Astrocyte (in vitro differentiated cells and primary cell): ENCODE results near the gene CSH2. TPM values are rescaled to one million over a fixed set of nuclear protein-coding genes. Genes with fewer than 3 reads are reported as not detected.

Source experiments
- DNase-seq: peaks from one replicate; pipeline ENCODE4 v3.0.0-alpha.2; 2010; ENCODE audit warnings: low read depth
- FAIRE-seq: peaks from 2 replicates; lab custom pipeline; 2011; peaks lifted over from hg19 to GRCh38; lab: Jason Lieb, UNC
- H2AFZ ChIP-seq: 2 replicates; pipeline ENCODE4 v1.6.0; 2012; ENCODE audit warnings: low read depth, low read length, inconsistent platforms
- H3K27ac ChIP-seq: 2 replicates; pipeline ENCODE4 v1.5.1; 2011; ENCODE audit warnings: low read depth, low read length, inconsistent platforms
- H3K27me3 ChIP-seq: 2 replicates; pipeline ENCODE4 v1.6.0; 2011; ENCODE audit warnings: low read length, inconsistent platforms; ENCODE audit not compliant: insufficient read depth
- H3K36me3 ChIP-seq: 2 replicates; pipeline ENCODE4 v1.5.1; 2011; ENCODE audit warnings: low read length, inconsistent platforms; ENCODE audit not compliant: insufficient read depth
- H3K4me1 ChIP-seq: 2 replicates; pipeline ENCODE4 v1.5.1; 2011; ENCODE audit warnings: low read length, inconsistent platforms; ENCODE audit not compliant: insufficient read depth
- H3K4me2 ChIP-seq: 2 replicates; pipeline ENCODE4 v1.6.0; 2012; ENCODE audit warnings: low read length, inconsistent platforms
- H3K4me3 ChIP-seq: 2 replicates; pipeline ENCODE4 v1.5.1; 2011; ENCODE audit warnings: low read depth, mild to moderate bottlenecking, low read length, inconsistent platforms; ENCODE audit not compliant: insufficient read depth
- H3K79me2 ChIP-seq: 2 replicates; pipeline ENCODE4 v1.6.0; 2012; ENCODE audit warnings: mild to moderate bottlenecking, low read length, inconsistent platforms; ENCODE audit not compliant: insufficient read depth
- H3K9ac ChIP-seq: 2 replicates; pipeline ENCODE4 v1.6.0; 2012; ENCODE audit warnings: mild to moderate bottlenecking, low read length, inconsistent platforms
- H3K9me3 ChIP-seq: 2 replicates; pipeline ENCODE4 v1.5.1; 2012; ENCODE audit warnings: low read depth, mild to moderate bottlenecking, low read length, inconsistent platforms; ENCODE audit not compliant: insufficient read depth
- H4K20me1 ChIP-seq: 2 replicates; pipeline ENCODE4 v1.6.0; 2012; ENCODE audit warnings: low read length, inconsistent platforms; ENCODE audit not compliant: insufficient read depth
- H3K27ac Mint-ChIP-seq: one replicate; pipeline ENCODE4 v1.8.0; 2021; ENCODE audit warnings: mild to moderate bottlenecking, mixed read lengths; ENCODE audit not compliant: unreplicated experiment
- H3K27me3 Mint-ChIP-seq: one replicate; pipeline ENCODE4 v1.8.0; 2021; ENCODE audit warnings: low read depth, mixed read lengths; ENCODE audit not compliant: unreplicated experiment
- H3K36me3 Mint-ChIP-seq: one replicate; pipeline ENCODE4 v1.8.0; 2021; ENCODE audit warnings: low read depth, mixed read lengths; ENCODE audit not compliant: unreplicated experiment
- H3K4me1 Mint-ChIP-seq: one replicate; pipeline ENCODE4 v1.8.0; 2021; ENCODE audit warnings: low read depth, mixed read lengths; ENCODE audit not compliant: unreplicated experiment
- H3K4me3 Mint-ChIP-seq: one replicate; pipeline ENCODE4 v1.8.0; 2021; ENCODE audit warnings: mild to moderate bottlenecking, moderate library complexity, mixed read lengths; ENCODE audit not compliant: unreplicated experiment
- H3K9me3 Mint-ChIP-seq: one replicate; pipeline ENCODE4 v1.8.0; 2021; ENCODE audit warnings: mild to moderate bottlenecking, mixed read lengths; ENCODE audit not compliant: unreplicated experiment
- EZH2 ChIP-seq: IDR thresholded peaks from 2 replicates; pipeline ENCODE4 v1.6.1; 2012; ENCODE audit warnings: mild to moderate bottlenecking, low read length, inconsistent platforms; ENCODE audit not compliant: insufficient read depth
- total RNA-seq: library from RNA; stranded (reverse); gene quantifications from 2 replicates; pipeline ENCODE4 v1.2.1, GENCODE V29; 2021
- TF ChIP-seq, protein P1 (sequence below): IDR thresholded peaks from 2 replicates; pipeline ENCODE4 v1.5.1; 2011; ENCODE audit warnings: low read depth, mild to moderate bottlenecking, inconsistent platforms, low read length, moderate library complexity; ENCODE audit not compliant: insufficient read depth

The CSH2 gene
- total RNA-seq, 1 donor from 2014 or later = 4.3 TPM

- Histone ChIP-seq H3K4me2 (no peak overlapping the region), H3K9ac (no peak overlapping the region), H3K4me3 (no peak overlapping the region), H3K4me1 (peaks cover 14% of the 10 kb centered on the region), H3K36me3 (peaks cover 8% of the 10 kb centered on the region), H3K27me3 (no peaks in the 10 kb centered on the region), H4K20me1 (peaks cover 72% of the 10 kb centered on the region), H3K27ac (no peak overlapping the region), H2AFZ (no peak overlapping the region), H3K79me2 (peaks cover 57% of the 10 kb centered on the region), H3K9me3 (no peaks in the 10 kb centered on the region)
- H3K27ac Mint-ChIP-seq = no peak overlapping the region
- no peaks in the 10 kb centered on the region for H3K9me3 Mint-ChIP-seq
- H3K4me3 Mint-ChIP-seq = peak overlapping the region; percentile 27
- H3K4me1 Mint-ChIP-seq = peaks cover 9% of the 10 kb centered on the region
- peaks cover 6% of the 10 kb centered on the region for H3K36me3 Mint-ChIP-seq
- no peak for DNase-seq
- no peak for FAIRE-seq
- TF ChIP-seq, protein P1, sequence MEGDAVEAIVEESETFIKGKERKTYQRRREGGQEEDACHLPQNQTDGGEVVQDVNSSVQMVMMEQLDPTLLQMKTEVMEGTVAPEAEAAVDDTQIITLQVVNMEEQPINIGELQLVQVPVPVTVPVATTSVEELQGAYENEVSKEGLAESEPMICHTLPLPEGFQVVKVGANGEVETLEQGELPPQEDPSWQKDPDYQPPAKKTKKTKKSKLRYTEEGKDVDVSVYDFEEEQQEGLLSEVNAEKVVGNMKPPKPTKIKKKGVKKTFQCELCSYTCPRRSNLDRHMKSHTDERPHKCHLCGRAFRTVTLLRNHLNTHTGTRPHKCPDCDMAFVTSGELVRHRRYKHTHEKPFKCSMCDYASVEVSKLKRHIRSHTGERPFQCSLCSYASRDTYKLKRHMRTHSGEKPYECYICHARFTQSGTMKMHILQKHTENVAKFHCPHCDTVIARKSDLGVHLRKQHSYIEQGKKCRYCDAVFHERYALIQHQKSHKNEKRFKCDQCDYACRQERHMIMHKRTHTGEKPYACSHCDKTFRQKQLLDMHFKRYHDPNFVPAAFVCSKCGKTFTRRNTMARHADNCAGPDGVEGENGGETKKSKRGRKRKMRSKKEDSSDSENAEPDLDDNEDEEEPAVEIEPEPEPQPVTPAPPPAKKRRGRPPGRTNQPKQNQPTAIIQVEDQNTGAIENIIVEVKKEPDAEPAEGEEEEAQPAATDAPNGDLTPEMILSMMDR = no peak
- TF ChIP-seq EZH2 = no peak
- no peaks in the 10 kb centered on the region for H3K27me3 Mint-ChIP-seq
These were observed 34.8 kb downstream of the CSH2 start for GRCh38 chr17:63838631-63839171.

DNA sequence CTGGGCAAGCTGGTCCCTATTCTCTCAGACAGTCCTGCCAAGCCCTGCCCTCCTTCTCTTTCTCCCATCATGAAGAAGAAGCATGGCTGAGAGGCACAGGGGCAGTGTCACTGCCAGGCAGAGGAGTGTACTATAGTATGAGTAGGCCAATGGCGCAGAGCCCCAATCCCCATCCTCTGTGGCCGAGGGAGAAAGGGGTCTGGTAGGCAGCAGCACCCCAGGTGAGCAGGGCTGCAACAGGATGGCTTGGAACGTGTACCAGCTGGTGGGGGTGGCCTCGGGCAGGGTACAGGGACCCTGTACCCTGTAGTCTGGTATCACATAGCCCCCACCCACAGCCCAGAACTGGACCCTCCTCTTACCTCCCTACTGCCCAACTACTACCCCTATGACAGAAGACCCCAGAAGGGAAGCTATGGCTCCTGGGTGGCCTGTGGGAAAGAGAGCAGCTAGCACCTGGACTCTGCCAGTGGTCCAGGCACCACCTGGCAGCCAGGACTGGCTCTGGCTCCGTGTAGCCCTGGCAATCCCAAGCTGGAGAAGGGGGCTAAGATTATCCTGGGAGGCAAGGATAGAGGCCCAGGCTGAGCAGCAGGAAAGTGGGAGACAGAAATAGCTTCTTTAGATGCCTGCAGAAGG, 35.4 kb downstream of the CSH2 start:
- Mint-ChIP-seq H3K9me3 (no peaks in the 10 kb centered on the region), H3K27me3 (no peaks in the 10 kb centered on the region), H3K36me3 (peaks cover 6% of the 10 kb centered on the region), H3K27ac (no peak overlapping the region), H3K4me3 (no peak overlapping the region), H3K4me1 (peaks cover 9% of the 10 kb centered on the region)
- Histone ChIP-seq H3K9ac (no peak overlapping the region), H3K4me2 (no peak overlapping the region), H3K36me3 (peaks cover 14% of the 10 kb centered on the region), H2AFZ (no peak overlapping the region), H3K4me3 (no peak overlapping the region), H3K27me3 (no peaks in the 10 kb centered on the region), H3K27ac (no peak overlapping the region), H4K20me1 (peaks cover 78% of the 10 kb centered on the region), H3K4me1 (peaks cover 14% of the 10 kb centered on the region), H3K9me3 (no peaks in the 10 kb centered on the region), H3K79me2 (peaks cover 57% of the 10 kb centered on the region)
- FAIRE-seq (no peak), DNase-seq (no peak)
- no peak for TF ChIP-seq EZH2
- TF ChIP-seq, protein P1 = no peak

- Histone ChIP-seq H3K79me2 (peaks cover 57% of the 10 kb centered on the region), H3K36me3 (peaks cover 20% of the 10 kb centered on the region), H2AFZ (no peak overlapping the region), H4K20me1 (peaks cover 83% of the 10 kb centered on the region), H3K4me2 (no peak overlapping the region), H3K9me3 (no peaks in the 10 kb centered on the region), H3K9ac (no peak overlapping the region), H3K4me1 (peaks cover 14% of the 10 kb centered on the region), H3K4me3 (no peak overlapping the region), H3K27ac (no peak overlapping the region), H3K27me3 (no peaks in the 10 kb centered on the region)
- no peaks in the 10 kb centered on the region for H3K27me3 Mint-ChIP-seq
- DNase-seq = no peak
- H3K36me3 Mint-ChIP-seq = peaks cover 6% of the 10 kb centered on the region
- H3K27ac Mint-ChIP-seq = no peak overlapping the region
- no peak for TF ChIP-seq EZH2
- no peak for FAIRE-seq
- no peaks in the 10 kb centered on the region for H3K9me3 Mint-ChIP-seq
- H3K4me3 Mint-ChIP-seq = no peak overlapping the region
- H3K4me1 Mint-ChIP-seq = peaks cover 9% of the 10 kb centered on the region
These were observed 36.0 kb downstream of the CSH2 start for GRCh38 chr17:63837480-63837879.
